ENCODE results near the gene SLC22A14. TPM values are rescaled to one million over a fixed set of nuclear protein-coding genes. Genes with fewer than 3 reads are reported as not detected.

SLC22A14 gene
- total RNA-seq, 4 donors from 2014 or later, result 5.0 TPM; not detected in 3

GRCh38 chr3:38331257-38332022 lies 49.3 kb downstream of the SLC22A14 start:
- no peak overlapping the region for H3K27ac ChIP-seq
- H3K4me1 ChIP-seq, result no peaks in the 10 kb centered on the region
- no peak for TF ChIP-seq POLR2A (IDR thresholded peaks at IDR 0.05)
- TF ChIP-seq CTCF (IDR thresholded peaks at IDR 0.05), result no peak
- H3K9me3 ChIP-seq, result no peaks in the 10 kb centered on the region
- H3K4me3 ChIP-seq, result no peak overlapping the region
- no peaks in the 10 kb centered on the region for H3K27me3 ChIP-seq
- no peaks in the 10 kb centered on the region for H3K36me3 ChIP-seq
- DNase-seq, result no peak

GRCh38 chr3:38332201-38332600 lies 50.1 kb downstream of the SLC22A14 start:
- H3K4me1 ChIP-seq, result no peaks in the 10 kb centered on the region
- no peak for TF ChIP-seq CTCF (IDR thresholded peaks at IDR 0.05)
- TF ChIP-seq POLR2A (IDR thresholded peaks at IDR 0.05), result no peak
- no peaks in the 10 kb centered on the region for H3K27me3 ChIP-seq
- no peak overlapping the region for H3K4me3 ChIP-seq
- DNase-seq, result no peak
- no peaks in the 10 kb centered on the region for H3K36me3 ChIP-seq
- no peaks in the 10 kb centered on the region for H3K9me3 ChIP-seq
- no peak overlapping the region for H3K27ac ChIP-seq

GRCh38 chr3:38334142-38335055 lies 52.3 kb downstream of the SLC22A14 start:
- TF ChIP-seq CTCF (IDR thresholded peaks at IDR 0.05) (no peak), POLR2A (IDR thresholded peaks at IDR 0.05) (no peak)
- DNase-seq, result no peak
- H3K4me1 ChIP-seq, result no peaks in the 10 kb centered on the region
- H3K9me3 ChIP-seq, result no peaks in the 10 kb centered on the region
- no peak overlapping the region for H3K27ac ChIP-seq
- H3K4me3 ChIP-seq, result no peak overlapping the region
- no peaks in the 10 kb centered on the region for H3K27me3 ChIP-seq
- H3K36me3 ChIP-seq, result no peaks in the 10 kb centered on the region

GRCh38 chr3:38335263-38335662 lies 53.2 kb downstream of the SLC22A14 start:
- no peak for DNase-seq
- no peak for TF ChIP-seq CTCF (IDR thresholded peaks at IDR 0.05)
- no peak for TF ChIP-seq POLR2A (IDR thresholded peaks at IDR 0.05)
- Histone ChIP-seq H3K4me1 (no peaks in the 10 kb centered on the region), H3K4me3 (no peak overlapping the region), H3K9me3 (no peaks in the 10 kb centered on the region), H3K27me3 (no peaks in the 10 kb centered on the region), H3K36me3 (no peaks in the 10 kb centered on the region), H3K27ac (no peak overlapping the region)

GRCh38 chr3:38337703-38338102 lies 55.6 kb downstream of the SLC22A14 start:
- Histone ChIP-seq H3K4me1 (no peaks in the 10 kb centered on the region), H3K36me3 (no peaks in the 10 kb centered on the region), H3K9me3 (no peaks in the 10 kb centered on the region), H3K27me3 (no peaks in the 10 kb centered on the region), H3K4me3 (no peak overlapping the region), H3K27ac (no peak overlapping the region)
- no peak for TF ChIP-seq POLR2A (IDR thresholded peaks at IDR 0.05)
- TF ChIP-seq CTCF (IDR thresholded peaks at IDR 0.05), result no peak
- DNase-seq, result no peak

Data from Peyer's patch (tissue), 4 donors.